SW480 (cell line): ENCODE data around the gene CNDP1.

Experiments used
- DNase-seq: peaks from one replicate; pipeline ENCODE4 v3.0.0-alpha.2; 2016; ENCODE audit warnings: low spot score

The CNDP1 gene

DNA sequence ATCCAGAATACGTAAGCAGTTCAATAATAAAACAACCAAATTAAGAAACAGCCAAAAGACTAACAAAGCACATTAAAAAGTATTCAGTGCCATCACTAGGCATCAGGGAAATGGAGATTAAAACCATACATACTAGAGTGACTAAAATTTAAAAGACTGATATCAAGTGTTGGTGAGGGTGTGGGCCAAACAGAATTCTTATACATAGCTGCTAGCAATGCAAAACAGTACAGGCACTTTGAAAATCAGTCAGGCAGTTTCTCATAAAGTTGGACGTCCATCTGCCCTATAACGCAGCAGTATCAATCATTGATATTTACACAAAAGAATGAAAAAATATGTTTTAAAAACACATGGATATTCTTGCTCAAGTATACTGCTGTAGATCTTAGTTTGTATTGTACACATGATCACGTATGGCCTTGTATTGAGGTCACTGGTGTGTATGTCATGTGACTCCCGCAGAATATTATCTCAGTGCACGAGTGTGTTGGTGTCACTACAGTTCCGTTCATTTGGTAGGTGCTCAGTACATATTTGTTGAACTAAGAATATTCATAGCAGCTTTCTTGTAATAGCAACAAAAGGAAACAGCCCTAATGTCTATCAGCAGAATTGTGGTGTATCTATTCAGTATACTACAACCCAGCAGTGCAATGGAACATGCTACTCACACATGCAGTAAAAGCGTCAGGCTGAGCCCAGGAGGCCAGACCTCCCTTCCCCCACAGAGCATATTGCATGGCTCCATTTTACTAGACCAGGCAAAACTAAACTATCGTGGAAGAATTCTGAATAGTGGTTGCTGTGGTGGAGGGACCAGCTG lies 92.0 kb downstream of the CNDP1 start:
- no peak for DNase-seq

DNA sequence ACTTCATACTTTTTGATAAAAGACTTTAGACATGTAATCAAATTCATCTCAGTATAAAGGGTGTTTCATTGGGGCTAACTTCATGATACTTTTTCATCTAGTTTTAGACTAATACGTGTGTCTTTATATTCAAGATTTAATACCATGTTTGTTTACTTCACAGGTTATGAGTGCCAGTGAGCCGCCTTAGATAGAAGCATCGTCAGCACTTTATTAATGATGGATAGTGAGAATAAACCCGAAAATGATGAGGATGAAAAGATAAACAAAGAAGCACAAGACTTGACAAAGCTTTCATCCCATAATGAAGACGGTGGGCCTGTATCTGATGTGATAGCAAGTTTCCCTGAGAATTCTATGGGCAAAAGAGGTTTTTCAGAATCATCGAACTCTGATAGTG lies 96.5 kb downstream of the CNDP1 start:
- no peak for DNase-seq

DNA sequence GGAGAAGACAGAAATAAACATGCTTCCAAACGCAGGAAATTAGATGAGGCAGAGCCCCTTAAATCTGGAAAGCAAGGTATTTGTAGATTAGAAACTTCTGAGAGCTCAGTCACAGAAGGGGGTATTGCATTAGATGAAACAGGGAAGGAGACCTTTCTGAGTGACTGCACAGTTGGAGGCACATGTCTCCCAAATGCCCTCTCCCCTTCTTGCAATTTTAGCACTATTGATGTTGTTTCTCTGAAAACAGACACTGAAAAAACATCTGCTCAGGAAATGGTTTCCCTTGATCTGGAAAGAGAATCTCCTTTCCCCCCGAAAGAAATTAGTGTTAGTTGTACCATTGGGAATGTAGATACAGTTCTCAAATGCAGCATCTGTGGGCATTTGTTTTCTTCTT lies 96.9 kb downstream of the CNDP1 start:
- DNase-seq: no peak

DNA sequence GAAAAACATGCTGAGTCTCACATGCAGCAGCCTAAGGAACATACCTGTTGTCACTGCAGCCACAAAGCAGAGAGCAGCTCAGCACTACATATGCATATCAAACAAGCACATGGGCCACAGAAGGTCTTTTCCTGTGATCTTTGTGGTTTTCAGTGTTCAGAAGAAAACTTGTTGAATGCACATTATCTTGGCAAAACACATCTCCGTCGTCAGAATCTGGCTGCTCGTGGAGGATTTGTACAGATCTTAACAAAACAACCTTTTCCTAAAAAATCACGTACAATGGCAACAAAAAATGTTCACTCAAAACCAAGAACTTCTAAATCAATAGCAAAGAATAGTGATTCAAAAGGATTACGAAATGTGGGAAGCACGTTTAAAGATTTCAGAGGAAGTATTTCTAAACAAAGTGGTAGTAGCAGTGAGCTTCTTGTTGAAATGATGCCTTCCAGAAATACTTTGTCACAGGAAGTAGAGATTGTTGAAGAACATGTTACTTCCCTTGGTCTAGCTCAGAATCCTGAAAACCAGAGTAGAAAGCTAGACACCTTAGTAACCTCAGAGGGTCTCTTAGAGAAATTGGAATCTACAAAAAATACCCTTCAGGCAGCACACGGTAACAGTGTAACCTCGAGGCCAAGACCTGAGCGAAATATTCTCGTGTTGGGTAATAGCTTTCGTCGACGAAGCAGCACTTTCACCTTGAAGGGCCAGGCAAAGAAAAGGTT lies 97.5 kb downstream of the CNDP1 start:
- DNase-seq: no peak

DNA sequence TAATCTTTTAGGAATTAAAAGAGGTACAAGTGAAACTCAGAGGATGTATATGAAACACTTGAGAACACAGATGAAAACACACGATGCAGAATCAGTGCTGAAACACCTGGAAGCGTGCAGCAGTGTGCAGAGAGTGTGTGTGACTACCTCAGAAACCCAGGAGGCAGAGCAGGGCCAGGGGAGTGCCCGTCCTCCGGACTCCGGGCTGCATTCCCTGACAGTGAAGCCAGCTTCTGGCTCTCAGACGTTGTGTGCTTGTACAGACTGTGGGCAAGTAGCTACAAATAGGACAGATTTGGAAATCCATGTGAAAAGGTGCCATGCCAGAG lies 98.0 kb downstream of the CNDP1 start:
- no peak for DNase-seq

DNA sequence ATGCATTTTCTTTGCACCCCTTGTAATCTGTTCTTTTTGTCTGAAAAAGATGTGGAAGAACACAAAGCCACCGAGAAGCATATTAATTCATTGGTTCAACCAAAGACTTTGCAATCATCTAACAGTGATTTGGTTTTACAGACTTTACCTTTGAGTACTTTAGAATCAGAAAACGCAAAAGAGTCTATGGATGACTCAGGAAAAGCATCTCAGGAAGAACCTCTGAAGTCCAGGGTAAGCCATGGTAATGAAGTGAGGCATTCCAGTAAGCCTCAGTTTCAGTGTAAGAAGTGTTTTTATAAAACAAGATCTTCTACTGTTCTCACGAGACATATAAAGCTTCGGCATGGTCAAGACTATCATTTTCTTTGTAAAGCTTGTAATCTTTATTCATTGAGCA lies 98.6 kb downstream of the CNDP1 start:
- DNase-seq: no peak

DNA sequence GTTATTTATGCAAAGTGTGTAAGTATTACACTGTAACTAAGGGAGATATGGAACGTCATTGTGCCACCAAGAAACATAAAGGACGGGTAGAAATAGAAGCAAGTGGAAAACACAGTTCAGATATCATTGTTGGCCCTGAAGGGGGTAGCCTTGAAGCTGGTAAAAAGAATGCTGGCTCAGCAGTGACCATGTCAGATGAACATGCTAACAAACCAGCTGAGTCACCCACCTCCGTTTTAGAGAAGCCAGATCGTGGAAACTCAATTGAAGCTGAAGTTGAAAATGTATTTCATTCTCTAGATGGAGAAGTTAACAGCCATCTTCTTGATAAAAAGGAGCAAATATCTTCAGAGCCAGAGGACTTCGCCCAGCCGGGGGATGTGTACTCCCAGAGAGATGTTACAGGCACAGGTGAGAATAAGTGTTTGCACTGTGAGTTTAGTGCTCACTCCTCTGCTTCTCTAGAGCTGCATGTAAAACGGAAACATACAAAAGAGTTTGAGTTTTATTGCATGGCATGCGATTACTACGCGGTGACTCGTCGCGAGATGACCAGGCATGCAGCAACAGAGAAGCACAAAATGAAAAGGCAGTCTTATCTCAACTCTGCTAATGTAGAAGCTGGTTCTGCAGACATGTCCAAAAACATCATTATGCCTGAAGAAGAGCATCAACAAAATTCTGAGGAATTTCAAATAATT lies 99.5 kb downstream of the CNDP1 start:
- no peak for DNase-seq

DNA sequence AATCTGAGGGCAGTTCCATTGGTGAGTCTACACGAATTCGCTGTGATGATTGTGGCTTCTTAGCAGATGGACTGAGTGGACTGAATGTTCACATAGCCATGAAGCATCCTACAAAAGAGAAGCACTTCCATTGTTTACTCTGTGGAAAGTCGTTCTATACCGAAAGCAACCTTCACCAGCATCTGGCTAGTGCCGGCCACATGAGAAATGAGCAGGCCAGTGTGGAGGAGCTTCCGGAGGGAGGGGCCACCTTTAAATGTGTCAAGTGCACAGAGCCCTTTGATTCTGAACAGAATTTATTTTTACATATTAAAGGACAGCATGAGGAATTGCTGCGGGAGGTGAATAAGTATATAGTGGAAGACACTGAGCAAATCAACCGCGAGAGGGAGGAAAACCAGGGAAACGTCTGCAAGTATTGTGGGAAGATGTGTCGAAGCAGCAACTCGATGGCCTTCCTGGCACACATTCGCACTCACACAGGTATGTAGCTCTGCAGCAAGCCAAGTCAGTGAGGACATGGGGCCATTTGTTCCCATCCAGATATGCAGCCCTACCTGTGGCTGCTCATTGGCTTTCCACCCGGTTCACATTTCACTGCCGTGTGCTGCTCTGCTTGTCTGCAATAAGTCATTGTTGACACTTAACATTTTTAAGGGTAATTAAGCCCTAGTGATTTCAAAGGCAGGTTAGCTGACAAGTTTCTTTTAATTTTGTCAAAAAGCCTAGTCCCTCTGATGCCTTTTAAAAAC lies 101.1 kb downstream of the CNDP1 start:
- no peak for DNase-seq
